ENCODE results near the gene SUFU. TPM values are rescaled to one million over a fixed set of nuclear protein-coding genes. Genes with fewer than 3 reads are reported as not detected.

Gene SUFU
- total and polyA plus RNA-seq, 4 donors, result 3.5 to 14.8 (median 9.8) TPM

DNA sequence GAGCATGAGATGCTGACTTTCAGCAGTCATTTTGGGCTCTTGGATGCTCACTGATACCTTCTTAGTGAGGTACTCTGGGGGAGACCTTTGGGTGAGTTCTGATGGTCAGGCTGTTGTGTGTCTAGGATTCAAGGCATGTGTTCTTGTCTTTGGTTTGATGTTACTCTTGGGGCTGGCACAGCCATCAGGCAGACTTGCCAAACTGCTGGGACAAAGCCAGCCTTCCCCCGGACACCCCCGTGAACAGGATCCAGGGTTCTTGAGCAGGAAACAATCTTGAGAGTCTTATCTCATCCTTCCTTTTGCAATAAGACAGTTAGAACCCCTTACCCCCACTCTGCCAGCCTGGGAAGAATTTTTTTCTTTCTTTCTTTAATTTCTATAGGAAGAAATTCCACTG lies 42.2 kb downstream of the SUFU start:
- WGBS, 2 donors, result 0 to 7% methylated on average over 2 of the region's 2 CpGs
- H3K36me3 ChIP-seq (ENCODE audit: control insufficient read depth in 4 of 4, insufficient read depth in 4 of 4, low read length in 4 of 4), result peaks cover under 1 to 6% (median 6%) of the 10 kb centered on the region in 4 donors
- H3K4me3 ChIP-seq, result no peak overlapping the region
- no peak overlapping the region for H3K27ac ChIP-seq (ENCODE audit: low read depth in 1 of 2, low read length in 1 of 2)
- no peak overlapping the region for H3K9ac ChIP-seq (ENCODE audit: insufficient read depth in 1 of 2, low read length in 2 of 2)
- TF ChIP-seq, protein P1, sequence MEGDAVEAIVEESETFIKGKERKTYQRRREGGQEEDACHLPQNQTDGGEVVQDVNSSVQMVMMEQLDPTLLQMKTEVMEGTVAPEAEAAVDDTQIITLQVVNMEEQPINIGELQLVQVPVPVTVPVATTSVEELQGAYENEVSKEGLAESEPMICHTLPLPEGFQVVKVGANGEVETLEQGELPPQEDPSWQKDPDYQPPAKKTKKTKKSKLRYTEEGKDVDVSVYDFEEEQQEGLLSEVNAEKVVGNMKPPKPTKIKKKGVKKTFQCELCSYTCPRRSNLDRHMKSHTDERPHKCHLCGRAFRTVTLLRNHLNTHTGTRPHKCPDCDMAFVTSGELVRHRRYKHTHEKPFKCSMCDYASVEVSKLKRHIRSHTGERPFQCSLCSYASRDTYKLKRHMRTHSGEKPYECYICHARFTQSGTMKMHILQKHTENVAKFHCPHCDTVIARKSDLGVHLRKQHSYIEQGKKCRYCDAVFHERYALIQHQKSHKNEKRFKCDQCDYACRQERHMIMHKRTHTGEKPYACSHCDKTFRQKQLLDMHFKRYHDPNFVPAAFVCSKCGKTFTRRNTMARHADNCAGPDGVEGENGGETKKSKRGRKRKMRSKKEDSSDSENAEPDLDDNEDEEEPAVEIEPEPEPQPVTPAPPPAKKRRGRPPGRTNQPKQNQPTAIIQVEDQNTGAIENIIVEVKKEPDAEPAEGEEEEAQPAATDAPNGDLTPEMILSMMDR (IDR thresholded peaks at IDR 0.05; ENCODE audit: control extremely low read depth, extremely low read depth), result no peak
- H3K9me3 ChIP-seq (ENCODE audit: control insufficient read depth in 4 of 4, insufficient read depth in 3 of 4, low read length in 3 of 4), result no peaks in the 10 kb centered on the region
- no peak for DNase-seq
- no peaks in the 10 kb centered on the region for H3K27me3 ChIP-seq (ENCODE audit: control insufficient read depth in 3 of 3, insufficient read depth in 3 of 3, low read length in 2 of 3)
- no peak for ATAC-seq (ENCODE audit: insufficient read depth, low FRiP score)
- peaks cover 0 to 10% (median 3%) of the 10 kb centered on the region in 5 donors for H3K4me1 ChIP-seq (ENCODE audit: control insufficient read depth in 5 of 5, insufficient read depth in 5 of 5, low read length in 5 of 5)

DNA sequence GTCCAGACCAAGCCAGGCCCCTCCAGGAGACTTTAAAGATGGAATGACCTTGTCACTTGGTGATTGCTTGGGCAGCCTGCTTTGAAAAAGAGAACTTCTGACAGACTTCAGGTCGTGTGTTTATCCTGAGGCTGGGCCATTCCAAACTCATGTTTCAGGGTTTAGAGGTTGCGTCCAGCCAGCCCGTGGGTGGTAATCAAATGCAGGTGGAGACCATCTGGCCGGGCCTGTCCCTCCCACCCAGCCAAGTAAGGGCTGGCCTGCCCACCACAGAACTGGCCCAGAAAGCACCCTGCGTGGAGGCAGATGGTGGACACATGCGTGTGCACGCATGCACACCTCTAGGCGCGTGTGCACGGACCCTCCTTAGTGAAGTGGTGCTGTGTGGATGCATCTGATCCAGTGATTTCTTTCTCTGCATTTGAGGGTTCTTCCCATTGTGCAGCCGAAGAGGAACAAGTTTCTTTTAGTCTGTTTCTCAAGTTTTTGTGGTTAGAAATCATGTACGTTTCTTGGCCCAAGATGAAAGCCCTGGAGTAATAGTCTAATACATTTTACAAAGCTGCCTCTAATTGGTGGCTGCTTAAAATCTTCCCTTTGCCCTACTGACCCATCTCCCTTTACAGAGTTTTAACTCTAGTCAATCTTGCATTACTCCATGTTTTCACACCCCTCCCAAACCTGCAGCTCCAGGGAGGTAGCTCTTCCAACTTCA lies 43.0 kb downstream of the SUFU start:
- TF ChIP-seq, protein P1 (IDR thresholded peaks at IDR 0.05; ENCODE audit: control extremely low read depth, extremely low read depth), result no peak
- no peak overlapping the region for H3K4me3 ChIP-seq
- H3K9ac ChIP-seq (ENCODE audit: insufficient read depth in 1 of 2, low read length in 2 of 2), result no peak overlapping the region
- H3K4me1 ChIP-seq (ENCODE audit: control insufficient read depth in 5 of 5, insufficient read depth in 5 of 5, low read length in 5 of 5), result peaks cover 0 to 10% (median 3%) of the 10 kb centered on the region in 5 donors
- ATAC-seq (ENCODE audit: insufficient read depth, low FRiP score), result no peak
- peak in 2 of 3 donors; percentile 29 to 57 for DNase-seq
- WGBS, 2 donors, result 60 to 78% methylated on average over 12 of the region's 12 CpGs
- H3K27me3 ChIP-seq (ENCODE audit: control insufficient read depth in 3 of 3, insufficient read depth in 3 of 3, low read length in 2 of 3), result no peaks in the 10 kb centered on the region
- no peaks in the 10 kb centered on the region for H3K9me3 ChIP-seq (ENCODE audit: control insufficient read depth in 4 of 4, insufficient read depth in 3 of 4, low read length in 3 of 4)
- peaks cover 3 to 8% (median 6%) of the 10 kb centered on the region in 4 donors for H3K36me3 ChIP-seq (ENCODE audit: control insufficient read depth in 4 of 4, insufficient read depth in 4 of 4, low read length in 4 of 4)
- no peak overlapping the region for H3K27ac ChIP-seq (ENCODE audit: low read depth in 1 of 2, low read length in 1 of 2)

DNA sequence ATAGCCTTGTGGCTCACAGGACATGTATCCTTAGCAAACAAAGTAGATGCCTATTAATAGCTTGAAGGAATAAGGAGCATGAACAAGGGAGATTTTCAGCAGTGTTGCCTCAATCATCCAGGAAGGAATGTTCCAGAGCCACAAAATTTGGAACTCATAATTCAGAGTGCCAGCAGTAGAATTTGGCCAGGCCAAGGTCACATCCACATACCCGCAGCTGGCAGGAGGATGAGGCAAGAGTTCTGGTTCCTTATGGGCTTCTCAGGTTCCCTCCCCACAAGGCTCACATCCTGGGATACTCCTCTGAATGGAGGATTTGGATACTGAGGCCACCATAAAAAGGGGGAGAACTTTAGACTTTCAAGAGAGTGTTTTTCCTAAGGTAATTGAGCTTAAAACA lies 45.8 kb downstream of the SUFU start:
- TF ChIP-seq, protein P1 (IDR thresholded peaks at IDR 0.05; ENCODE audit: control extremely low read depth, extremely low read depth), result no peak
- no peak for DNase-seq

More for the DNA sequence above, 45.8 kb downstream of the SUFU start:
- H3K9me3 ChIP-seq (ENCODE audit: control insufficient read depth in 4 of 4, insufficient read depth in 3 of 4, low read length in 3 of 4), result no peaks in the 10 kb centered on the region
- H3K27me3 ChIP-seq (ENCODE audit: control insufficient read depth in 3 of 3, insufficient read depth in 3 of 3, low read length in 2 of 3), result no peaks in the 10 kb centered on the region
- no peak overlapping the region for H3K27ac ChIP-seq (ENCODE audit: low read depth in 1 of 2, low read length in 1 of 2)
- 78 to 81% methylated on average over 1 of the region's 1 CpG for WGBS, 2 donors
- peaks cover 3 to 11% (median 7%) of the 10 kb centered on the region in 4 donors for H3K36me3 ChIP-seq (ENCODE audit: control insufficient read depth in 4 of 4, insufficient read depth in 4 of 4, low read length in 4 of 4)
- H3K9ac ChIP-seq (ENCODE audit: insufficient read depth in 1 of 2, low read length in 2 of 2), result no peak overlapping the region
- H3K4me3 ChIP-seq, result no peak overlapping the region
- H3K4me1 ChIP-seq (ENCODE audit: control insufficient read depth in 5 of 5, insufficient read depth in 5 of 5, low read length in 5 of 5), result peaks cover 0 to 10% (median 3%) of the 10 kb centered on the region in 5 donors
- ATAC-seq (ENCODE audit: insufficient read depth, low FRiP score), result no peak

Data from lung (tissue), 12 donors.